ENCODE data around the gene LLGL2.
"Not testable (repeated sequence)": the region's sequence is repeated elsewhere in the genome, so short reads cannot be mapped to it uniquely, and the experiment has no call there.

The LLGL2 gene

GRCh38 chr17:75571197-75571884 is 45.8 kb downstream of the LLGL2 start:
- DNase-seq, result no peak

GRCh38 chr17:75571885-75572215 is 46.4 kb downstream of the LLGL2 start:
- no peak for DNase-seq

GRCh38 chr17:75572713-75573539 is 47.4 kb downstream of the LLGL2 start:
- no peak for DNase-seq

- DNase-seq, result no peak
Measured at GRCh38 chr17:75573540-75573957, 48.1 kb downstream of the LLGL2 start.

GRCh38 chr17:75573994-75574393 is 48.5 kb downstream of the LLGL2 start:
- no peak for DNase-seq

- no peak for DNase-seq
Measured at GRCh38 chr17:75574404-75575036, 49.0 kb downstream of the LLGL2 start.

GRCh38 chr17:75575197-75575596 is 49.7 kb downstream of the LLGL2 start:
- no peak for DNase-seq

- no peak for DNase-seq
Measured at GRCh38 chr17:75575728-75576127, 50.2 kb downstream of the LLGL2 start.

GRCh38 chr17:75576661-75577060 is 51.2 kb downstream of the LLGL2 start:
- DNase-seq, result no peak

- DNase-seq, result peak; percentile 50
Measured at GRCh38 chr17:75581121-75581725, 55.7 kb downstream of the LLGL2 start.

- DNase-seq, result not testable (repeated sequence)
Measured at GRCh38 chr17:75583197-75583596, 57.7 kb downstream of the LLGL2 start.

GRCh38 chr17:75584849-75585175 is 59.3 kb downstream of the LLGL2 start:
- DNase-seq, result no peak

- peak; percentile 67 for DNase-seq
Measured at GRCh38 chr17:75587675-75588595, 62.4 kb downstream of the LLGL2 start, which contains the start of gene MYO15B. TSS of gene MYO15B (plus strand) at chr17:75587800. CDS start at chr17:75588058, 258 bp downstream.

- no peak for DNase-seq
Measured at GRCh38 chr17:75588596-75589011, 63.1 kb downstream of the LLGL2 start.

- peak; percentile 99 for DNase-seq
Measured at GRCh38 chr17:75589012-75589918, 63.8 kb downstream of the LLGL2 start.

GRCh38 chr17:75589919-75590303 is 64.4 kb downstream of the LLGL2 start:
- DNase-seq, result no peak

GRCh38 chr17:75590314-75590761 is 64.8 kb downstream of the LLGL2 start:
- DNase-seq, result no peak

GRCh38 chr17:75590849-75591721 is 65.6 kb downstream of the LLGL2 start:
- no peak for DNase-seq

GRCh38 chr17:75591722-75592302 is 66.3 kb downstream of the LLGL2 start:
- DNase-seq, result no peak
